Fibroblast of villous mesenchyme (primary cell): Measurements from ENCODE around the gene HOMEZ. TPM values are rescaled to one million over a fixed set of nuclear protein-coding genes. Genes with fewer than 3 reads are reported as not detected.
"Not testable (repeated sequence)": the region's sequence is repeated elsewhere in the genome, so short reads cannot be mapped to it uniquely, and the experiment has no call there.

Source experiments
- DNase-seq: peaks from one replicate; pipeline ENCODE4 v3.0.0-alpha.2; 2010; ENCODE audit warnings: low read depth
- H3K4me3 ChIP-seq: 2 replicates; pipeline ENCODE4 v1.5.1; 2011; ENCODE audit warnings: low read depth, mild to moderate bottlenecking, low read length
- small RNA-seq: library from RNA; depleted of rRNA; stranded (forward); fragments of <200 nt; gene quantifications from one replicate; pipeline ENCODE3, GENCODE V24; 2012
- total RNA-seq: library from RNA; depleted of rRNA; stranded (reverse); fragments of >200 nt; gene quantifications from 2 replicates; pipeline ENCODE4 v1.2.3, GENCODE V29; 2012
- TF ChIP-seq, protein P1 (sequence below): IDR thresholded peaks from 2 replicates; pipeline ENCODE4 v1.5.1; 2012; ENCODE audit warnings: low read depth, mild to moderate bottlenecking, low read length; ENCODE audit not compliant: insufficient read depth

HOMEZ gene
- total RNA-seq, 1 donor = 6.0 TPM

DNA sequence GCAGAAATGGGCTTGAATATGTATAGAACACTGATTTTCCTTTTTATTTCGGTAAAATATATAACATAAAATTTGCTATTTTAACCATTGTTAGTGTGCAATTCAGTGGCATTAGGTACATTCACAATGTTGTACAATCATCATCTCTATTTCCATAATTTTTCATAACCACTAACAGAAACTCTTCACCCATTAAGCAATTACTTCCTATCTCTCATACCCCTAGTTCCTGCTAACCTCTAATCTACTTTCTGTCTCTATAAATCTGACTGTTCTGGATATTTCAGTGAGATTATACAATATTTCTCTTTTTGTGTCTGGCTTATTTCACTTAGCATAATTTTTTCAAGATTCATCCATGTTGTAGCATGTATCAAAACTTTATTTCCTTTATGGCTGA, 57.1 kb downstream of the HOMEZ start:
- no peak for DNase-seq
- no peak overlapping the region for H3K4me3 ChIP-seq
- TF ChIP-seq, protein P1, sequence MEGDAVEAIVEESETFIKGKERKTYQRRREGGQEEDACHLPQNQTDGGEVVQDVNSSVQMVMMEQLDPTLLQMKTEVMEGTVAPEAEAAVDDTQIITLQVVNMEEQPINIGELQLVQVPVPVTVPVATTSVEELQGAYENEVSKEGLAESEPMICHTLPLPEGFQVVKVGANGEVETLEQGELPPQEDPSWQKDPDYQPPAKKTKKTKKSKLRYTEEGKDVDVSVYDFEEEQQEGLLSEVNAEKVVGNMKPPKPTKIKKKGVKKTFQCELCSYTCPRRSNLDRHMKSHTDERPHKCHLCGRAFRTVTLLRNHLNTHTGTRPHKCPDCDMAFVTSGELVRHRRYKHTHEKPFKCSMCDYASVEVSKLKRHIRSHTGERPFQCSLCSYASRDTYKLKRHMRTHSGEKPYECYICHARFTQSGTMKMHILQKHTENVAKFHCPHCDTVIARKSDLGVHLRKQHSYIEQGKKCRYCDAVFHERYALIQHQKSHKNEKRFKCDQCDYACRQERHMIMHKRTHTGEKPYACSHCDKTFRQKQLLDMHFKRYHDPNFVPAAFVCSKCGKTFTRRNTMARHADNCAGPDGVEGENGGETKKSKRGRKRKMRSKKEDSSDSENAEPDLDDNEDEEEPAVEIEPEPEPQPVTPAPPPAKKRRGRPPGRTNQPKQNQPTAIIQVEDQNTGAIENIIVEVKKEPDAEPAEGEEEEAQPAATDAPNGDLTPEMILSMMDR = no peak

DNA sequence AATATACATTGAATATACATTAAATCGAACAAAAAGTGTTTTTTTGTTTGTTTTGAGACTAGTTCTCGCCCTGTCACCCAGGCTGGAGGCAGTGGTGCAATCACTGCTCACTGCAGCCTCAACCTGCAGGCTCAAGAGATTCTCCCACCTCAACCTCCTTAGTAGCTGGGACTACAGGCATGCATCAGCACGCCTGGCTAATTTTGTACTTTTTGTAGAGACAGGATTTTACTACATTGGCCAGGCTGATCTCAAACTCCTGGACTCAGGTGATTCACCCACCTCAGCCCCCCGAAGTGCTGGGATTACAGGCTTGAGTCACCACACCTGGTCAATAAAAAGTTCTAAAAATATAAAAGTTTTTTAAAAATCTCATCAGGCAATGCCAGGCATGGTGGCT, 58.4 kb downstream of the HOMEZ start:
- no peak overlapping the region for H3K4me3 ChIP-seq
- no peak for DNase-seq
- TF ChIP-seq, protein P1 = no peak

DNA sequence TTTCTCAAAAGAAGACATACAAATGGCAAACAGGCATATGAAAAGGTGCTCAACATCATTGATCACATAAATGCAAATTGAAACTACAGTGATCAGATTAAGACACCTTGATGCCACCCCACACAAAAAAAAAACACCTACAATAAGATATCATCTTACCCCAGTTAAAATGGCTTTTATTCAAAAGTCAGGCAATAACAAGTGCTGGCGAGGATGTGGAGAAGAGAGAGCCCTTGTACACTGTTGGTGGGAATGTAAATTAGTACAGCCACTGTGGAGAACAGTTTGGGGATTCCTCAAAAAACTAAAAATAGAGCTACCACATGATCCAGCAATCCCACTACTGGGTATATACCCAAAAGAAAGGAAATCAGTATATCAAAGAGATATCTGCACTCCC, 61.0 kb downstream of the HOMEZ start:
- H3K4me3 ChIP-seq, DNase-seq: not testable (repeated sequence)

Small RNA genes within 50 kb of the gene (small RNA-seq; reads per million reads assigned to genes)
- gene AL049829.1 (not detected), gene RNU6-1046P (not detected)

Other genes starting within 250 kb of the HOMEZ start
- gene PSMB11, start 243.9 kb downstream of the HOMEZ start, total RNA-seq = not detected in 2 replicates
- gene CDH24, start 228.6 kb downstream of the HOMEZ start, total RNA-seq = 6.4 and 10.8 TPM in 2 replicates
- 93.1 and 106 TPM in 2 replicates for gene ACIN1, start 191.0 kb downstream of the HOMEZ start, total RNA-seq
- gene C14orf119, start 190.6 kb downstream of the HOMEZ start, total RNA-seq = 48.0 and 66.1 TPM in 2 replicates
- gene CIROP, start 181.1 kb downstream of the HOMEZ start, total RNA-seq = not detected in 2 replicates
- not detected in 2 replicates for gene CEBPE, start 166.9 kb downstream of the HOMEZ start, total RNA-seq
- gene SLC7A8, start 102.5 kb downstream of the HOMEZ start, total RNA-seq = 0.86 and 0.97 TPM in 2 replicates
- not detected in 2 replicates for gene RNF212B, start 48.2 kb downstream of the HOMEZ start, total RNA-seq
- 3.0 and 5.8 TPM in 2 replicates for gene PPP1R3E, start 16.7 kb upstream of the HOMEZ start, total RNA-seq
- 17.7 and 20.7 TPM in 2 replicates for gene BCL2L2, start 20.7 kb upstream of the HOMEZ start, total RNA-seq
- gene PABPN1, start 35.3 kb upstream of the HOMEZ start, total RNA-seq = 51.2 and 75.1 TPM in 2 replicates
- gene SLC22A17, start 66.8 kb upstream of the HOMEZ start, total RNA-seq = 14.8 and 16.4 TPM in 2 replicates
- 7.7 and 7.8 TPM in 2 replicates for gene EFS, start 79.0 kb upstream of the HOMEZ start, total RNA-seq
- gene IL25, start 86.7 kb upstream of the HOMEZ start, total RNA-seq = not detected in 2 replicates
- gene CMTM5, start 90.9 kb upstream of the HOMEZ start, total RNA-seq = not detected in 2 replicates
- not detected in 2 replicates for gene MYH6, start 122.1 kb upstream of the HOMEZ start, total RNA-seq
- not detected in 2 replicates for gene MYH7, start 149.5 kb upstream of the HOMEZ start, total RNA-seq
- 41.9 and 44.8 TPM in 2 replicates for gene NGDN, start 183.6 kb upstream of the HOMEZ start, total RNA-seq